Activated CD8-positive, alpha-beta memory T cell treated with anti-CD3 and anti-CD28 coated beads for 4 hours (primary cell): ENCODE measurements around the gene CFAP97.
"Not testable (repeated sequence)": the region's sequence is repeated elsewhere in the genome, so short reads cannot be mapped to it uniquely, and the experiment has no call there.

Source experiments
- DNase-seq, 2 donors: peaks; one replicate each; pipeline ENCODE4 v3.0.0-alpha.2; 2020; ENCODE audit warnings: low read depth in 2 of 2

Gene CFAP97

GRCh38 chr4:185203486-185204237 is at the start of gene CFAP97:
Gene CFAP97, minus strand, starts transcription at chr4:185204000. Its CDS starts 12,804 bp downstream, at chr4:185191196.
- peak; percentile 70 to 72 for DNase-seq

- no peak for DNase-seq
Observed at GRCh38 chr4:185249105-185249504, 45.3 kb upstream of the CFAP97 start.

GRCh38 chr4:185248393-185249039 is 44.7 kb upstream of the CFAP97 start:
- DNase-seq, result no peak

GRCh38 chr4:185247151-185247550 is 43.4 kb upstream of the CFAP97 start:
- no peak for DNase-seq

GRCh38 chr4:185246453-185246852 is 42.7 kb upstream of the CFAP97 start:
- DNase-seq, result no peak

GRCh38 chr4:185244763-185245162 is 41.0 kb upstream of the CFAP97 start:
- DNase-seq, result no peak

- DNase-seq, result no peak
Observed at GRCh38 chr4:185243879-185244278, 40.1 kb upstream of the CFAP97 start.

- DNase-seq, result no peak
Observed at GRCh38 chr4:185242749-185243533, 39.1 kb upstream of the CFAP97 start.

GRCh38 chr4:185240486-185240885 is 36.7 kb upstream of the CFAP97 start:
- not testable (repeated sequence) for DNase-seq

GRCh38 chr4:185238750-185239149 is 35.0 kb upstream of the CFAP97 start:
- DNase-seq, result no peak

- DNase-seq, result no peak
Observed at GRCh38 chr4:185238215-185238681, 34.4 kb upstream of the CFAP97 start.

GRCh38 chr4:185237175-185237574 is 33.4 kb upstream of the CFAP97 start:
- DNase-seq, result no peak

GRCh38 chr4:185235843-185236503 is 32.2 kb upstream of the CFAP97 start:
- no peak for DNase-seq

- no peak for DNase-seq
Observed at GRCh38 chr4:185235119-185235842, 31.5 kb upstream of the CFAP97 start.

GRCh38 chr4:185232370-185232769 is 28.6 kb upstream of the CFAP97 start:
- DNase-seq, result no peak

GRCh38 chr4:185229021-185229818 is 25.4 kb upstream of the CFAP97 start:
- DNase-seq, result no peak

- no peak for DNase-seq
Observed at GRCh38 chr4:185227713-185228278, 24.0 kb upstream of the CFAP97 start.

GRCh38 chr4:185227131-185227551 is 23.3 kb upstream of the CFAP97 start:
- no peak for DNase-seq

- no peak for DNase-seq
Observed at GRCh38 chr4:185225940-185226339, 22.1 kb upstream of the CFAP97 start.

- DNase-seq, result no peak
Observed at GRCh38 chr4:185224597-185224996, 20.8 kb upstream of the CFAP97 start.
